Spinal cord (tissue), 10 donors: ENCODE data around the gene SIGLEC1. TPM values are rescaled to one million over a fixed set of nuclear protein-coding genes. Genes with fewer than 3 reads are reported as not detected.

Source experiments
- DNase-seq, 6 donors: peaks; one replicate each; pipeline versions ENCODE4 v3.0.0 to v3.0.0-alpha.2; 2013 to 2015; ENCODE audit warnings: low spot score in 6 of 6, low read depth in 4 of 6
- H3K27ac ChIP-seq: one replicate; pipeline ENCODE4 v1.5.1; 2013; ENCODE audit warnings: low read depth, low read length, control low read depth
- H3K27me3 ChIP-seq: one replicate; pipeline ENCODE4 v1.6.1; 2013; ENCODE audit warnings: low read length; ENCODE audit not compliant: control insufficient read depth, insufficient read depth
- H3K36me3 ChIP-seq: one replicate; pipeline ENCODE4 v1.6.1; 2013; ENCODE audit warnings: low read length; ENCODE audit not compliant: control insufficient read depth, insufficient read depth
- H3K4me1 ChIP-seq: one replicate; pipeline ENCODE4 v1.6.1; 2013; ENCODE audit warnings: low read length; ENCODE audit not compliant: control insufficient read depth, insufficient read depth
- H3K4me3 ChIP-seq: one replicate; pipeline ENCODE4 v1.5.1; 2013; ENCODE audit warnings: low read depth, low read length, control low read depth
- H3K9me3 ChIP-seq: one replicate; pipeline ENCODE4 v1.6.1; 2013; ENCODE audit warnings: low read length; ENCODE audit not compliant: control insufficient read depth, insufficient read depth
- WGBS: methylation state at CpG from one replicate; pipeline ENCODE4 v1.1.5; 2013; ENCODE audit warnings: missing lambda C conversion rate; ENCODE audit not compliant: insufficient coverage; 5-methylcytosine and 5-hydroxymethylcytosine counted together
- polyA plus RNA-seq, 2 donors: library from polyadenylated mRNA; unstranded; fragments of 120-200 nt; gene quantifications; one replicate each; pipeline ENCODE4 v1.2.1, GENCODE V29; 2013; ENCODE audit not compliant: insufficient read length in 2 of 2
- total RNA-seq, 2 donors: library from RNA; depleted of rRNA in 1 of 2; stranded (reverse); fragments of 120-200 nt in 1 of 2; fragments of >200 nt in 1 of 2; gene quantifications; one replicate each; pipeline versions ENCODE4 v1.2.3 to v1.2.4, GENCODE V29; 2013 to 2014
- donor health status: healthy.

SIGLEC1 gene
- total and polyA plus RNA-seq, 4 donors: 0.71 to 1.9 (median 1.5) TPM

DNA sequence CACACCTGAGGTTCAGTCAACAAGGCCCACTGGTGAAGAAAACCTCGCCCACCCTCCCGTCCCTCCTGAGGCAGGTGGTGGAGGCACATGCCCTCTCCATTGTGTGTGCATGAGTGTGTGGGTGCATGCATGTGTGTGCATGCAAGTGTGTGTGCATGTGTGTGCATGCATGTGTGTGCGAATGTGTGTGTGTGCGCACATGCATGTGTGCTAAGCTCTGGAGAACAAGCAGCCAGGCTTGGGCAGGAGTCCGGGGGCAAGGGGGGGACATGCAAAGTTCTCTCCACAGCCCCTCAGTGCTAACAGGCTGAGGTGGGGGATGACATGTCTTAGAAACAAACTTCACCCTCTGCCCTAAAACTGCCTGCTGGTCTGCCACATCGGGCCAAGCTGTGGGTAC lies 17.0 kb upstream of the SIGLEC1 start:
- WGBS: 91% methylated on average over 4 of the region's 6 CpGs
- Histone ChIP-seq H3K9me3 (no peaks in the 10 kb centered on the region), H3K36me3 (no peaks in the 10 kb centered on the region), H3K4me3 (no peak overlapping the region), H3K4me1 (peaks cover 32% of the 10 kb centered on the region), H3K27me3 (peaks cover 21% of the 10 kb centered on the region), H3K27ac (no peak overlapping the region)
- no peak for DNase-seq

DNA sequence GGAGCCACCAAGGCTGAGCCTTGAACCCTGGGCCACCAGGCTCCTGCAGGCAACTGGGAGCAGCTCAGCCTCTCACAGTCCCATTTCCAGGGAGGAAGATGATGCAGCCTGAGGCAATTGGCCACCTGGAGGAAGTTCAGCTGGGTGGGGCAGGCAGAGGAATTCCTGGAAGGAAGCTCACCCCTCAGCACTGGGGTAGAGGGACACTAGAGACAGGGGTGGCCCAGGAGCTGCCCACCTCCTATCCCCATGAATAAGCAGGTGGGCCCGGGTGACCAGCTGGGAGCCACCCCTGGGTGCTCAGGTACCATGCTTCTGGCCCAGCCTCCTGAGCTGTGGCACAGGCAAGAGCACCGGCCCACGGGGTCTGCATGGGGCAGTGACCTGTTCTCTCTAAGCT lies 16.5 kb upstream of the SIGLEC1 start:
- Histone ChIP-seq H3K9me3 (no peaks in the 10 kb centered on the region), H3K27me3 (peaks cover 21% of the 10 kb centered on the region), H3K4me3 (no peak overlapping the region), H3K27ac (no peak overlapping the region), H3K36me3 (no peaks in the 10 kb centered on the region), H3K4me1 (peaks cover 28% of the 10 kb centered on the region)
- 100% methylated on average over 1 of the region's 3 CpGs for WGBS
- DNase-seq: no peak

- no peak overlapping the region for H3K27ac ChIP-seq
- DNase-seq: no peak
- peaks cover 18% of the 10 kb centered on the region for H3K27me3 ChIP-seq
- H3K4me1 ChIP-seq: peaks cover 22% of the 10 kb centered on the region
- H3K9me3 ChIP-seq: no peaks in the 10 kb centered on the region
- H3K4me3 ChIP-seq: no peak overlapping the region
- H3K36me3 ChIP-seq: no peaks in the 10 kb centered on the region
- 86% methylated on average over 5 of the region's 5 CpGs for WGBS
These were observed 16.0 kb upstream of the SIGLEC1 start for GRCh38 chr20:3728354-3728753.

GRCh38 chr20:3727401-3728021 lies 15.1 kb upstream of the SIGLEC1 start:
- no peak overlapping the region for H3K27ac ChIP-seq
- H3K9me3 ChIP-seq: no peaks in the 10 kb centered on the region
- 53% methylated on average over 8 of the region's 11 CpGs for WGBS
- H3K27me3 ChIP-seq: peaks cover 11% of the 10 kb centered on the region
- peaks cover 16% of the 10 kb centered on the region for H3K4me1 ChIP-seq
- DNase-seq: peak in 1 of 6 donors; percentile 39
- H3K4me3 ChIP-seq: no peak overlapping the region
- no peaks in the 10 kb centered on the region for H3K36me3 ChIP-seq

DNA sequence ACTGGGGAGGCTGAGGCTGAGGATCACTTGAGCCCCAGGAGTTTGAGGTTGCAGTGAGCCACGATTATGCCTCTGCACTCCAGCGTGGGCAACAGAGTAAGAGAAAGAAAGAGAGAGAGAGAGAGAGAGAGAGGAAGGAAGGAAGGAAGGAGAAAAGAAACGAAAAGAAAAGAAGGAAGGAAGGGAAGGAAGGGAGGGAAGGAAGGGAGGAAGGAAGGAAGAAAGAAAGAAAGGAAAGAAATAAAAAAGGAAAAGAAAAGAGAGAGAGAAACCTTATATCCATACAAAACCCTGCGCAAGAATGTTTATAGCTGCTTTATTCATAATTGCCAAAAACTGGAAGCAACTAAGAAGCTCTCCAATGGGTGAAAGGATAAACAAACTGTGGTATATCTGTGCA lies 12.0 kb upstream of the SIGLEC1 start:
- no peaks in the 10 kb centered on the region for H3K36me3 ChIP-seq
- H3K9me3 ChIP-seq: no peaks in the 10 kb centered on the region
- 50% methylated on average over 2 of the region's 4 CpGs for WGBS
- H3K4me3 ChIP-seq: no peak overlapping the region
- H3K27ac ChIP-seq: no peak overlapping the region
- H3K27me3 ChIP-seq: peaks cover 5% of the 10 kb centered on the region
- no peaks in the 10 kb centered on the region for H3K4me1 ChIP-seq
- DNase-seq: no peak

GRCh38 chr20:3723284-3723683 lies 10.9 kb upstream of the SIGLEC1 start:
- Histone ChIP-seq H3K36me3 (no peaks in the 10 kb centered on the region), H3K4me1 (no peaks in the 10 kb centered on the region), H3K27me3 (no peaks in the 10 kb centered on the region), H3K4me3 (no peak overlapping the region), H3K9me3 (no peaks in the 10 kb centered on the region), H3K27ac (no peak overlapping the region)
- 96% methylated on average over 8 of the region's 8 CpGs for WGBS
- no peak for DNase-seq

GRCh38 chr20:3721912-3722311 lies 9.5 kb upstream of the SIGLEC1 start:
- DNase-seq: no peak
- Histone ChIP-seq H3K4me1 (no peaks in the 10 kb centered on the region), H3K36me3 (no peaks in the 10 kb centered on the region), H3K27ac (no peak overlapping the region), H3K27me3 (no peaks in the 10 kb centered on the region), H3K9me3 (no peaks in the 10 kb centered on the region), H3K4me3 (no peak overlapping the region)
- WGBS: no CpG with 5 or more reads among the region's 4 CpGs

DNA sequence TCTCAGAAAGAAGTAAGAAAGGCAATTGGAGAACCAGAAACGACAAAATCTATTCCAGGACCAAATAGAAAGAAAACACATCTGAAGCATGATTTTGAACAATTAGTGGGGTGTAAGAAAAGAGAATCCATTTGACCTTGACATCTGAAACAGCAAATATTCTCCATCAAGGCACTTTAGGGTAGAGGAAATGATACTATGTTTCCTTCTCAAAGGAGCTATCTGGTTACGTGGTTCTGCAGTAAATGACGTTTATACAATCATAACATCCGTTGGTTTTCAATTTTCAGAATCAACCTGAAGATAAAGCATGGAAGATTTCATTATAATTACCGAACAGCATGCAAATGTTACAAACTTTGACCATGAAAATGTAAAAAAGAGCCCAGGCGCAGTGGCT lies 8.2 kb upstream of the SIGLEC1 start:
- Histone ChIP-seq H3K27me3 (no peaks in the 10 kb centered on the region), H3K27ac (no peak overlapping the region), H3K4me1 (no peaks in the 10 kb centered on the region), H3K4me3 (no peak overlapping the region), H3K9me3 (no peaks in the 10 kb centered on the region), H3K36me3 (no peaks in the 10 kb centered on the region)
- WGBS: 73% methylated on average over 1 of the region's 6 CpGs
- no peak for DNase-seq

DNA sequence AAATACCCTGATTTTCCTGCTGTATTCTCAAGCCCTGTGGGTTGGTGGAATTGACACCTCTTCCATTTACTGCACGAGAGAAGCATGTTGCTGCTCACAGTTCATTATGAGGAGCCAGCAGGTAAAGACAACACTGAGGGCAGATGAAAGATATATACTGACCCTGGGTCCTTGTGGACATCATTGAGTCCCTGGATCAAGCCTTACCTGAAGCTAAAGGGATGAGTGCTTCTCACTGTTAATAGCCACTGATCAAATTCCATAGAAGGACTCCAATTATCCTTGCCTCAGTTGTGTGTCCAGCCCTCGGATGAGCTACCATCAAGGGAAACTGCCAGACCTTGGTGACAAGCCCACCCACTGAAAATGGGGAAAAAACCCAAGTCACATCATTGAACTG lies 7.7 kb upstream of the SIGLEC1 start:
- H3K9me3 ChIP-seq: no peaks in the 10 kb centered on the region
- DNase-seq: no peak
- H3K27ac ChIP-seq: no peak overlapping the region
- WGBS: 68% methylated on average over 2 of the region's 2 CpGs
- no peaks in the 10 kb centered on the region for H3K27me3 ChIP-seq
- H3K36me3 ChIP-seq: no peaks in the 10 kb centered on the region
- no peak overlapping the region for H3K4me3 ChIP-seq
- H3K4me1 ChIP-seq: no peaks in the 10 kb centered on the region

- no peaks in the 10 kb centered on the region for H3K9me3 ChIP-seq
- no peak overlapping the region for H3K27ac ChIP-seq
- H3K4me1 ChIP-seq: no peaks in the 10 kb centered on the region
- DNase-seq: no peak
- H3K4me3 ChIP-seq: no peak overlapping the region
- no peaks in the 10 kb centered on the region for H3K36me3 ChIP-seq
- 100% methylated on average over 1 of the region's 4 CpGs for WGBS
- H3K27me3 ChIP-seq: no peaks in the 10 kb centered on the region
These were observed 6.6 kb upstream of the SIGLEC1 start for GRCh38 chr20:3719046-3719445.
